MM.1S (cell line): ENCODE measurements around the gene GABRP.

Experiments used
- EZH2 ChIP-seq: fragments of 300-600 bp; sonication (generic); optimal IDR thresholded peaks from 2 replicates; pipeline ENCODE3; 2017; ENCODE audit warnings: low read depth, mild to moderate bottlenecking, antibody characterized with exemption, low read length, mixed read lengths
- EZH2phosphoT487 ChIP-seq: fragments of 300-600 bp; sonication (generic); IDR thresholded peaks from 2 replicates; pipeline ENCODE4 v1.6.1; 2018; ENCODE audit warnings: antibody characterized with exemption, low read length
- TF ChIP-seq, protein P1 (sequence below): fragments of 300-600 bp; sonication (generic); IDR thresholded peaks from 2 replicates; pipeline ENCODE4 v1.5.1; 2016; ENCODE audit warnings: antibody characterized with exemption, low read length, mixed read lengths

DNA sequence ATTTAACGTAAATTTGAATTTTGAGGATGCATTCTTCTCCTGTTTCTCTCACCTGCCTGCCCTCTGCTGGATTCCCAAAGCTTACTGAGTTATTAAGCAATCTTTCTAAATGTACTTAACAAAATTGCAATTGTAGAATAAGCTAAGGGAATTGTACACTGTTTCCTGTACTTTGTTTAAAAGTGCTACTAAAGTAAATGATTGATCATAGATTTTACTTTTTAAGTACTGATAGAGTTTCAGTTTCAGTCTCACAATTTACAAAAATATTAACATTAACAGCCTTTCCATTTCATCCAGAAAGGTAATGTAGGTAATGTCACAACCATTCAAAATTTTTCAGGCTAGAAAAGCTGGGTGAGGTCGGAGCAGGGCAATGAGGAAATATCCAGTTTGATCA, 73.5 kb downstream of the GABRP start:
- TF ChIP-seq, protein P1, sequence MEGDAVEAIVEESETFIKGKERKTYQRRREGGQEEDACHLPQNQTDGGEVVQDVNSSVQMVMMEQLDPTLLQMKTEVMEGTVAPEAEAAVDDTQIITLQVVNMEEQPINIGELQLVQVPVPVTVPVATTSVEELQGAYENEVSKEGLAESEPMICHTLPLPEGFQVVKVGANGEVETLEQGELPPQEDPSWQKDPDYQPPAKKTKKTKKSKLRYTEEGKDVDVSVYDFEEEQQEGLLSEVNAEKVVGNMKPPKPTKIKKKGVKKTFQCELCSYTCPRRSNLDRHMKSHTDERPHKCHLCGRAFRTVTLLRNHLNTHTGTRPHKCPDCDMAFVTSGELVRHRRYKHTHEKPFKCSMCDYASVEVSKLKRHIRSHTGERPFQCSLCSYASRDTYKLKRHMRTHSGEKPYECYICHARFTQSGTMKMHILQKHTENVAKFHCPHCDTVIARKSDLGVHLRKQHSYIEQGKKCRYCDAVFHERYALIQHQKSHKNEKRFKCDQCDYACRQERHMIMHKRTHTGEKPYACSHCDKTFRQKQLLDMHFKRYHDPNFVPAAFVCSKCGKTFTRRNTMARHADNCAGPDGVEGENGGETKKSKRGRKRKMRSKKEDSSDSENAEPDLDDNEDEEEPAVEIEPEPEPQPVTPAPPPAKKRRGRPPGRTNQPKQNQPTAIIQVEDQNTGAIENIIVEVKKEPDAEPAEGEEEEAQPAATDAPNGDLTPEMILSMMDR, result no peak
- TF ChIP-seq EZH2 (no peak), EZH2phosphoT487 (no peak)
